Kidney (tissue), 14 donors: ENCODE data around the gene ZNF521. TPM values are rescaled to one million over a fixed set of nuclear protein-coding genes. Genes with fewer than 3 reads are reported as not detected.

ENCODE experiments used
- DNase-seq, 5 donors: peaks; one replicate each; pipeline ENCODE4 v3.0.0-alpha.2; 2013 to 2020
- FAIRE-seq: peaks from 2 replicates; lab custom pipeline; 2012; peaks lifted over from hg19 to GRCh38; lab: Jason Lieb, UNC
- H3K27ac ChIP-seq, 2 donors: one replicate each; pipeline ENCODE4 v1.7.0; 2013; ENCODE audit warnings: low read depth in 2 of 2, low read length in 2 of 2, inconsistent platforms in 1 of 2
- H3K27me3 ChIP-seq: one replicate; pipeline ENCODE4 v1.7.1; 2013; ENCODE audit warnings: low read length, inconsistent platforms; ENCODE audit not compliant: control insufficient read depth, insufficient read depth
- H3K36me3 ChIP-seq, 3 donors: one replicate each; pipeline versions ENCODE4 v1.7.0 to v1.7.1; 2013; ENCODE audit warnings: low read length in 3 of 3, control low read depth in 1 of 3, inconsistent platforms in 1 of 3; ENCODE audit not compliant: insufficient read depth in 3 of 3, control insufficient read depth in 2 of 3
- H3K4me1 ChIP-seq, 3 donors: one replicate each; pipeline versions ENCODE4 v1.7.0 to v1.7.1; 2013; ENCODE audit warnings: low read length in 3 of 3, inconsistent platforms in 1 of 3, low read depth in 1 of 3; ENCODE audit not compliant: control insufficient read depth in 2 of 3, insufficient read depth in 2 of 3
- H3K4me3 ChIP-seq, 3 donors: one replicate each; pipeline versions ENCODE4 v1.7.0 to v1.8.1; 2013; ENCODE audit warnings: low read length in 3 of 3, control low read depth in 1 of 3, inconsistent platforms in 1 of 3
- H3K9ac ChIP-seq, 3 donors: one replicate each; pipeline versions ENCODE4 v1.7.0 to v1.7.1; 2013; ENCODE audit warnings: low read length in 3 of 3, control low read depth in 1 of 3, inconsistent platforms in 1 of 3
- H3K9me3 ChIP-seq, 3 donors: one replicate each; pipeline versions ENCODE4 v1.7.0 to v1.7.1; 2013; ENCODE audit warnings: low read length in 3 of 3, control low read depth in 1 of 3, inconsistent platforms in 1 of 3; ENCODE audit not compliant: control insufficient read depth in 2 of 3, insufficient read depth in 1 of 3
- intact Hi-C: fragments of 100-400 bp; cut with DNase I; formaldehyde crosslinking; loops from one replicate; pipeline ENCODE4 v1.11.1; 2022
- polyA plus RNA-seq: library from polyadenylated mRNA; stranded (reverse); fragments of 350-450 nt; fragmentation: Illumina TruSeq; extraction: RNeasy Lipid Tissue Mini Kit (QIAGEN cat#74804); gene quantifications from one replicate; pipeline ENCODE4 v1.2.3, GENCODE V29; 2014; ENCODE audit warnings: low read depth, low replicate concordance; ENCODE audit not compliant: insufficient read depth
- total RNA-seq: library from RNA; stranded (reverse); fragmentation: NEBNext Ultra II Directional; extraction: Animal tissue kit (Norgen Biotek cat#: 25700); gene quantifications from one replicate; pipeline ENCODE4 v1.2.1, GENCODE V29; 2021
- TF ChIP-seq, protein P1 (sequence below): IDR thresholded peaks from 3 replicates; pipeline ENCODE4 v1.5.1; 2012; ENCODE audit warnings: mild to moderate bottlenecking, moderate library complexity, borderline replicate concordance; ENCODE audit not compliant: insufficient read depth; ENCODE audit errors: extremely low read depth
- donor health status: control.
- donor health status: control.
- donor health status: control.
- donor health status: control.
- donor health status: control.
- donor health status: DM: yes; HTN: yes; CAD: no.
- donor health status: Normal renal cell carcinoma (clear cell type).

ZNF521 gene
- total and polyA plus RNA-seq, 2 donors from 2014 or later: 1.8 to 18.0 TPM

DNA sequence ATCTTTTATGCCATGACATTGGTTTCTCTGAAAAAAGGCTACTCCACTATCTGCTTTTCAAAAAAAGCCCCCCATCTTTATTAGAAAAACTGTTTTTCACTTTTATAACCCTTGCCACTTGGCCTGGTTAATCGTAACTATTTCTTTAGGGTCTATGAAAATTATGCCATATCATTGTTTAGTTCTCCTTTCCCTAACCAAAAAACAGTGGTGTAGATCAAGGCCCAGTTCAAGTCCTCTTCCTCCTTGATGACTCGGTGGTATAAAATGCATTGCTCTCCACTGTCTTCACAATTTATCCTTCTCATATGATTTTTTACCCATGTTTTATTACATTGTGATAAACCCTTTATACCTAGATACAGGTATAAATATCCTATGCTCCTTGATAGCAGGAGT lies 205.5 kb downstream of the ZNF521 start:
- no peak for FAIRE-seq
- no peak overlapping the region for H3K9ac ChIP-seq

DNA sequence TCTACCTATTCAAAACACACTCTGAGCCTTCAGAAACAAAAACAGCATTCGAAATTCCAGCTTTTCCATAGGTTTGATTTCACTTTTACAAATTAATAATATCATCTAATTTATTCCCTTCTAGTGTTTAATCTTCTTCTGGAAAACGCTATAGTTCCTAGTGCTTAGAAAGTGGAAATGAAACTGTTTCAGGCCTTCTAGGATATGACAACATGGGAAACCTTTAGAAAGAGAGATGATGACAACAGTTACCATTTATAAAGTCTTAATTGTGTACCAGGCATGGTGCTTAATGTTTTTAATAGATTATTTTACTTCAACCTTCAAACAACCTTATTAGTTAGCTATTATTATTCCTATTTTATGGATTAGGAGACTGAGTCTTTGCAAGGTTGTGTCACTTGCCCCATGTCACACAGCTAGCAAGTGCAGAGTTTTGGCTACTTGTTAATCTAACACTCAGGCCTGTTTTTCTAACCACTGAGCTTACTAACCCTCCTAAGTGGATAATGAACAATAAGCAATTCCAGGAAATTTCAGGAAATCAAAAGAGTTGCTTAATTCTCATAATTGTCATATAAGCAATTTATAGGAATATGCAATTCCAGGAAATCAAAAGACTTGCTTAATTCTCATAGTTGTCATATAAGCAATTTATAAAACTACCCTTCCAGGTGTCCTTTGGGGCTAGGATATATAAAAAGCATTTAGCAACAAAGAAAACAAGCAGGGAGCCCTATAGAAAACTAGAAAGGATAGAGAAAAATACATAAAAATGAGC lies 206.0 kb downstream of the ZNF521 start:
- no peaks in the 10 kb centered on the region for H3K9me3 ChIP-seq
- no peaks in the 10 kb centered on the region for H3K27me3 ChIP-seq
- TF ChIP-seq, protein P1, sequence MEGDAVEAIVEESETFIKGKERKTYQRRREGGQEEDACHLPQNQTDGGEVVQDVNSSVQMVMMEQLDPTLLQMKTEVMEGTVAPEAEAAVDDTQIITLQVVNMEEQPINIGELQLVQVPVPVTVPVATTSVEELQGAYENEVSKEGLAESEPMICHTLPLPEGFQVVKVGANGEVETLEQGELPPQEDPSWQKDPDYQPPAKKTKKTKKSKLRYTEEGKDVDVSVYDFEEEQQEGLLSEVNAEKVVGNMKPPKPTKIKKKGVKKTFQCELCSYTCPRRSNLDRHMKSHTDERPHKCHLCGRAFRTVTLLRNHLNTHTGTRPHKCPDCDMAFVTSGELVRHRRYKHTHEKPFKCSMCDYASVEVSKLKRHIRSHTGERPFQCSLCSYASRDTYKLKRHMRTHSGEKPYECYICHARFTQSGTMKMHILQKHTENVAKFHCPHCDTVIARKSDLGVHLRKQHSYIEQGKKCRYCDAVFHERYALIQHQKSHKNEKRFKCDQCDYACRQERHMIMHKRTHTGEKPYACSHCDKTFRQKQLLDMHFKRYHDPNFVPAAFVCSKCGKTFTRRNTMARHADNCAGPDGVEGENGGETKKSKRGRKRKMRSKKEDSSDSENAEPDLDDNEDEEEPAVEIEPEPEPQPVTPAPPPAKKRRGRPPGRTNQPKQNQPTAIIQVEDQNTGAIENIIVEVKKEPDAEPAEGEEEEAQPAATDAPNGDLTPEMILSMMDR: no peak
- H3K9ac ChIP-seq: no peak overlapping the region
- H3K36me3 ChIP-seq: no peaks in the 10 kb centered on the region
- intact Hi-C loops: no loop called here
- no peak overlapping the region for H3K27ac ChIP-seq
- no peak overlapping the region for H3K4me3 ChIP-seq
- DNase-seq: no peak
- no peaks in the 10 kb centered on the region for H3K4me1 ChIP-seq
- no peak for FAIRE-seq

More for the DNA sequence above, 205.5 kb downstream of the ZNF521 start:
- no peak overlapping the region for H3K27ac ChIP-seq
- no peak for DNase-seq
- no peak overlapping the region for H3K4me3 ChIP-seq
- no peaks in the 10 kb centered on the region for H3K4me1 ChIP-seq
- H3K9me3 ChIP-seq: no peaks in the 10 kb centered on the region
- H3K36me3 ChIP-seq: no peaks in the 10 kb centered on the region
- TF ChIP-seq, protein P1: no peak
- H3K27me3 ChIP-seq: no peaks in the 10 kb centered on the region
- intact Hi-C loops: no loop called here

DNA sequence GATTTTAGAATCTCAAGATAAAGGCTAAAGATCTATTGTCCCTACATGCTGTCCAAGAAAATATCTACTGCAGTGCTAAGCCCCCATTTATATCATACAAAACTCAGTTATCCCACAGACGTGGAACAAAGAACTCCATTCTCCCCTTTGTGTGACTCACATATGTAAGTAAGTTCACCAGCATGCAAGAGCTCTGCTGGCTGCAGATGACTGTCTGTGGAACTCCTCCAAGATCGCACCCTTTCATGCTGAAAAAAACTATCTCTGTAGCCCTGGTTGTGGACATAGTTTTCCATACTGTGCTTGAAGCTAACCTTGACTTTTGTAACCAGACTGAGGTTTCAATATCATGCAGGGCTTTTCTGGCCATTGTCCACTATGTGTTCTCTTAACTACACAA lies 207.1 kb downstream of the ZNF521 start:
- Histone ChIP-seq H3K27ac (no peak overlapping the region), H3K27me3 (no peaks in the 10 kb centered on the region), H3K4me1 (no peaks in the 10 kb centered on the region), H3K36me3 (no peaks in the 10 kb centered on the region), H3K9me3 (no peaks in the 10 kb centered on the region), H3K4me3 (no peak overlapping the region), H3K9ac (no peak overlapping the region)
- DNase-seq (no peak), FAIRE-seq (no peak)
- intact Hi-C loops: no loop called here
- TF ChIP-seq, protein P1: no peak
